SKM-1 (cell line): Measurements from ENCODE around the gene RXRA.
A peak's percentile ranks its signal among the peaks of the same experiment; 100 is the strongest.

Experiments
- DNase-seq: peaks from one replicate; lab custom pipeline; 2025; ENCODE audit not compliant: unreplicated experiment; lab: John Stamatoyannopoulos, UW

The RXRA gene

DNA sequence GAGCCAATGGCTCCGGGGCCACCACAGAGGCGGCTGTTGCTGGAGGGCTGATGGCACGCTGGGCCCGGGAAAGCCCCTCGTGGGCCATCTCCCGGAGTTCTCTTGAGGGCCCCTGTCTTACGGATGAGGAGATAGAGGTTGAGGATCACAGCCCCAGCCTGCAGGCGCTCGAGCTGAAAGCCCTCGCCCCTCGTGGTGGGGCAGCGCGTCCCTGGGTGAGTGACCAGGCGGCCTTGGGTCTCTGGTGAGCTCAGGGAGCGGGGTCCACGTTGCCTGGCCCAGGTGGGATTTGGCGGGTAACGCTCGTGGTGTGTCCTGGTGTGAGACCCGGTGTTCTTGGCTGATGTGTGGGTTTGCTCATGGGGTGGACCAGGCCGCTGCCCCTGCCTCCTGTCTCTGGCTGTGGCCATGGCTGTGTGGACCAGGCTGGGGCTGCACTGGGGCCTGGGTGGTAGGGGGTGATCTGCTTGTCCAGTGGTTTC lies 38.9 kb downstream of the RXRA start:
- no peak for DNase-seq

DNA sequence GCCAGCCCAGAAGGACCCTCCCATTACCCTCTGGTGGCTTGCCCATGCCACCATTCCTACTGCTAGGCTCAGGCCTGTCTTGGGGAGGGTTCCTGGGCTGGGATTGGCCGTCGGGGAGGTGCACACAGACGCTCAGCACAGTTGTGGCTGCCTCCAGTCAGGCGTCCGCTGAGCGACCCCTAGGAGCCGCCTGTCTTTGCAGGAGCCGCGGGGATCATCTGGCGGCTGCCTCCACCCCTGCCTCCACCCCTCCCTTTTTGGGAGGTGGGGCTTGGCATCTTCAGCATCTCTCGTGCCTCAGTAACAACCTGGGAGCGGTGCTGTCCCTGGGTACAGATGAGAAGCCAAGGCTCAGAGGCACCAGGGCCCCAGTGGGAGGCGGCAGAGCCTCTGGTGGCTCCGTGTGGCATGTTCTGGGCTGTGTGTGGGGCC lies 39.6 kb downstream of the RXRA start:
- no peak for DNase-seq

DNA sequence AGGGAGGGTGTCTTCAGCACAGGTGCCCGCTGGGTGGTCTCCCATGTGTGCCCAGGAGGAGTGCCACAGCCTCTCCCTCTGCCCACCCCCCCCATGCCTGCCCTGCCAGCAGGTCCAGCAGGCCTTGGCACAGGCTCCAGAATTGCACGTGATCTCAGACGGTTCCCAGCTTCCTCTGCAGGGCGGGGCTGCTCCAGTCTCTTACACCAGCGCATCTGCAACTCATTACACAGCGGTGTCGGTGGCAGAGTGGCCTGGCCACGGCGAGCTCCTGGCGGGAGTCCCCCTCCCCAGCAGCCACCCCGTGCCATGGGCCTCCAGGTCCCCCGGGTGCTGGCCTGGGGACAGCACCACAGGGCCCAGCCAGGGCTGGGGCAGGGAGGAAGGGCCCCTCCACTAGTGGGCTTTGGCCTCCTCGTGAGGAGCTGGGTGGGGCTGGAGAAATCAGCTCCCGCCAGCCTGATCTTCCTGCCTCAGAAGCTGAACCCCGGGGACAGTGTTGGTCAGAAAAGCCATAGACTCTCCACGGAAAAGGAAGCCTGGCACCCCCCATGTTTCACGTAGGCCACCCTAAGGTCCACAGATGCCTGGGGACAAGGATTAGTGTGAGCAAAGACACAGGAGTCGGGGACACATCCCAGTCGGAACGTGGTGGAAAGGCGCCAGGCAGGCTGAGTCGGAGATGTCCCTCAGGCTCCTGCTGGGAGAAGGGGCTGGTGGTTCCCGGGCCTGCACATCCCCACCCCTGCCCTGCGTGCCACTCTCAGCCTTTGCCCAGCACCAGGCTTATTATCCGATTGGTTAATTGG lies 40.2 kb downstream of the RXRA start:
- DNase-seq, result peak; percentile 76

DNA sequence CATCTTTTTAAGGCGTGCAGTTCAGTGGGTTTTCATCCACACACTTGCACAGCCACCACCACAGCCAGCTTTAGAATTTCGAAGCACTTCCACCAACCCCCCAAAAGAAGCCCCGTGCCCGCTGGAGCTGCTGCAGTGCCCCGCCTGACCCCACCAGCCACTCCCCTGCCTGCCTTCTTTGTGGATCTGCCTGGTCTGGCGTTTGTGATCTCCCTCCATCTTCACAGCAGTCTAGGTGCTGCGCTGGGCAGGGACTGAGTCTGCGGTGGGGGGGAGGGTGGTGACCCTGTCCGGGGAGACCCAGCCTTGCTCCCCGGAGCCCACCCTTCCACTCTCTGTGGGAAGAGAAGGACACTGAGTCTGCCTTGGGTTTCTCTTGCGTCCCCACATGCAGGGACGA lies 40.8 kb downstream of the RXRA start:
- no peak for DNase-seq

DNA sequence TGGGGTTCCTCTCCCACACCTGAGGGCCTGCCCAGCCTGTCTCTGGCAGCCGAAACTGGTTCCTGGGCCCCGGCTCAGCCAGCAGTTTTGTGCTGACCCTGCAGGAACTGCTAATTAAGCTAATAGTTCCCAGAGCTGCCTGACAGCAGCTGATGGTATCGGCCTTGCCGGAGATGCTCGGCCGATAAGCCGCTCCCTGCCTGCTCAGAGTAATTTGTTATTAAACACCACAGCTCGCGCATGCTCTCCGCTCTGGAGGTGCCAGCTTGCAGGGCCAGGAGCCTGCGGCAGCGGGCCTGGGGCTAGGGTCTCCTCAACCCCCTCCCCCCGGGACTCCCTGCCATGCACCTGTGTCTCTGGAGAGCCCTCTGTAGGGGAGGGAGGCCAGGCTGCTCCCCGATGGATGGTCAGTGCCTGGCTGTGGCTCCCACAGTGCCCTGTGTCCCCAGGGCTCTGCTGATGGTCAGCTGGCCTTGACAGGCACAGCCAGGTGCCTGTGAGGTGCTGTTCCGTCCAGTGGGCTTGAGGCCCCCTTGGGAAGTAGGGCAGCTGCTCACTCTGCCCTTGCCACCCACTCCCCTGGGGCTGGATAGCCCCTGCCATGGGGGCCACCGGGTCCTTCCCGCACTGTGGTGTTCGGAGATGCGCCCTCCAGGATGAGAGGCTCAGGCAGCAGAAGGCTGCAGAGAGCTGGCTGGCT lies 41.7 kb downstream of the RXRA start:
- no peak for DNase-seq

DNA sequence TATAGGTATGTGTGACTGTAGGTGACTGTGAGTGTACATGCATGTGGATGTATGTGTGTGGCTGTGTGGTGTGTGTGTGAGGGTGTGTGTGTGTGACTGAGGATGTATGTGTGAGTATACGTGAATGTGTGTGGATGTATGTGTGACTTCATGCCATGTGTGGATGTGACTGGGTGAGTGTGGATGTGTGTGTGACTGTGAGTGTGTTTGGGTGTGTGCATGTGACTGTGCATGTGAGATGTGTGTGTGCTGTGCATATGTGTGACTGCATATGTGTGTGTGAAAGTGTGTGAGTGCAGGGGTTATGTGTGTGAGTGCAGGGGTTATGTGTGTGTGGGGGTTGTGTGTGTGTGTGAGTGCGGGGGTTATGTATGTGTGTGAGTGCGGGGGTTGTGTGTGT lies 42.3 kb downstream of the RXRA start:
- no peak for DNase-seq

DNA sequence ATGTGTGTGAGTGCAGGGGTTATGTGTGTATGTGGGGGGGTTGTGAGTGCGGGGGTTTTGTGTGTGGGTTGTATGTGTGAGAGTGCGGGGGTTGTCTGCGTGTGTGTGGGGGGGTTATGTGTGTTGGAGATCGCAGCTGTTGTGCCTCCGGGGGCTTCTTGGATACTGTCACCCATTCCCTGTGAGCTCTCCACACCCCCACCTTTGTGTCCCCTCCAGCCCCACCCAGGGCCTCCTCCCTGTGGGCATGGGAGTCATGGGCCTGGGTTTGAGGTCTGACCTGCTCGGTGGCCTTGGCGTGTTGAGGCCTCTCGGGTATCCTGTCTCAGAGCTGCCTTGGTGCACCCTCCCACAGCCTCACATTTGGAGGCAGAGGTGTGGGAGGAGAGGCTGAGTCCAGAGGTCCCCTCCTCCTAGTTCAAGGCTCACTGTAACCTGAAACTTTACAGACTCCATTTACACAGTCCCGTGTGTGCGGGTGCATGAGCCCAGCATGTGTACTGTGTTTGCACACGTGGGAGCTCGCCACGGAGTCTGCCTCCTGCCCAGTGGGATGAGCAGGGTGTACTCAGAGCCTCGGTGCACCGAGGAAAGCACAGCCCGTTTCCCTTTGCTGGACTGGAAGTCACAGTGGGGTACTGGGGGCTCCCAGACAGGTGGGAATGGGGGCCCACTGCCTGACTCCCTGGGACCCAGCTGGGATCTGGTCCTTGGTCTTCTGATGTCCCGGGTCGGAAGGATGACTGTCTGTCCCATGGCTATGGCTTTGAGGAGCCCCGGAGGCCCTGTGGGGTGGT lies 43.4 kb downstream of the RXRA start:
- no peak for DNase-seq

DNA sequence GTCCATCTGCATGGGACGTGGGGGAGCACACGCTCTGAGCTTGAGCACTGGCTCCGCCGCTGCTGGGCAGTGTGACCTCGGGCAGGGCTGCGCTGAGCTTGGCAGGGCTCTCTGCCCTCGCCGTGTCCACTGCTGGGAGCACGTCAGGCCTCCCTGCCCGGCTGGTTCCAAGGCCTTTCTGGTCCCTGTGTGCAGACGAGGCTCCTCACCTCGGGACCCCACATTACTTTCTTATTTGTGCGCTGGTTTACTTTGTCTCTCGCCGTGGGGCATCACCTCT lies 43.9 kb downstream of the RXRA start:
- DNase-seq, result no peak

DNA sequence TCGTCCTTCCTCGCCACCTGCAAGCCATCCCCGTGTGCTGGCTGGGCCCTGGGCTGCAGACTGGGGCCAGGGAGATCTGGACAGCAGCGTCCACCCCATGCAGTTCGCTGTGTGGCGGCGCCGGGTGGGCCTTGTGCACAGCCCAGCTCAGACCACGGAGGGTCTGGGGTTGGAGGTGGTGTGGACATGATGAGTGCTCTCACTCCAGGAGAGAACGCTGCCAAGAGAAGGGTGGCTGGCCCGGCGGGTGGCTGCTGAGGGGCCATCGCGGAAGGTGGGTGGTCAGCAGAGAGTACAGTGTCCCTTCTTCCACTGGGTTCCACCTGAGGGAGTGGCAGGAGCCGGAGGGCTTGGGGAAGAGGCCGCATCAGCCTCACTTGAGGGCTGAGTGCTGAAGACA lies 44.4 kb downstream of the RXRA start:
- DNase-seq, result no peak

DNA sequence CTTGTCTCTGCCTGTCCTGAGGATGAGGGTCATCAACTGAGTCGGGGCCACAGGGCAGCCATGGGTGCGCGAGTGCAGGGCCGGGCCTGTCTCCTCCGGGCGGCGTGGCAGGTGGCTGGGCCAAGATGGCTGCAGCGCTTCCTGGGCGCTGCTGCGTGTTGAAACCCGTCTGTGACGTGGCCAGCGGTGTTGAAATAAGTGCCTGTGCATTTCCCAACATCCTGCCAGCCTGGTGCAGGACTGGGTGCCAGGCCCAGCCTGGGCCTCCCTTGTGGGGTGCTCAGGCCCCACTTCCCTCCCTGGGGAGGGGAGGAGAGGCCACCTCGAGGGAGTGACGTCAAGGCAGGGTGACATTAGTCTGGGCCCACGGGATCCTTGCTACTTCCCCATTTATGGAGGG lies 45.5 kb downstream of the RXRA start:
- DNase-seq, result peak; percentile 88

DNA sequence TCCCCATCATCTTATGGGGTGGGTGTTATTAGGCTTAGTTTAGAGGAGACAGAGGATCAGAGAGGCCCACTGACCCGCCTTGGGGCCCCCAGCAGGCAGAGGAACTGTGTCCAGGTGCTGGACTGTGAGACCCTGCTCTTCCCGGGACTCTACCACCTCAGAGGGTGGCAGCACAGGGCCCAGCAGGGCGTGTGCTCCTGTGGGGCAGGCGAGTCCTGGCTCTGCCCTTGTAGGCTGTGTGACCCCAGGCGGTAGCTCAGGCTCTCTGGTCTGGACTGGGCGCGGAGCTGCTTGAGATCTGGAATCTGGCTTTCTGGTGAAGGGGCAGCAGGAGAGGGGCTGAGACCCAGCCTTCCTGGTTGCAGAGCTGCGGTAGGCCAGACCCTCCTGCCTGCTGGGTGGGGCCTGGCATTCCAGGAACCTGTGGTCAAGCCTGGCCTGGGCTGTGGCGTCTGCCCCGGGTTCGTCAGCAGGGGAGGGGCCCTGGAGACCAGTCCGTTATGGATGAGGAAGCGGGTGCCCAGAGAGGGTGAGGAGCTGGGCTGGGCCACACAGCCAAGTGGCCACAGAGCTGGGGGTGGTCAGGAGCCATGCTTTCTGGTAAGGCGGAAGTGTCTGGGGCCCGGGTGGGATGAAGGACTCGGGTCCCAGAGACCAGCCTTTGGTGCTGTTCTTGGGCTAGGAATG lies 46.5 kb downstream of the RXRA start:
- peak; percentile 58 for DNase-seq

DNA sequence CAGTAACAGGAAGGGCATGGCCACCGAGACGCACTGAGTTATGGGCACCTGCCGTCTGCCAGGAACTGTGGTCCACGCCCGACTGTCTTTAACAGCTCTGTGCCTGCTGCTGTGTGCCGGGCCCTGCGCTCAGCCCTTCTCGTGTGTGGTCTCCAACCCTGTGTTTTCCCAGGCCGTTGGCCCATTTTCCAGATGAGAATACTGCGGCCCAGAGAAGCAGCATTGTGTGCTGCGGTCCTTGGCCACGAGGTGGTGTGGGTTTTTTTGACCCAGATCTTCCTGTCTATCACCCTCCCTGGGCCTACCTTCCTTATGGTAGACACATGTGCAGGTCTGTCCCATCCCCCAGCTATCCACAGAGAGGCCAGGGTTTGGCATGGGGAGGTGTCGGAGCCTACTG lies 47.0 kb downstream of the RXRA start:
- peak; percentile 67 for DNase-seq

DNA sequence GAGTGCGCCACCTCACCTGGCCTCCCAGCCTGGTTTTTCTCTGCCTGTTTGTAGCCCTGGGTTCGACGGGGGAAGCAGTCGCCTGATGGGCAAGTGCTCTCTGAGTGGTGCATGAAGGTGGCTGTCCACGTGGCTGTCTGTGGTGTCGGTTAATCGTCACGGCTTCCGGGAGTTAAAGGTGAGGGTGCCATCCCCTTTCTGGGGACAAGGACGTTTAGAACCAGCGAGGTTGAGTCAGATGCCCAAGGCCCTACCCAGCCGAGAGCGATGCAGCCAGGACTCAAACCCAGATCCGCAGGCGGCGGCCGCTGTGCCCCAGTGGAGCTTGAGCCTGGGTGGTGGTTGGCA lies 47.7 kb downstream of the RXRA start:
- DNase-seq, result peak; percentile 52

DNA sequence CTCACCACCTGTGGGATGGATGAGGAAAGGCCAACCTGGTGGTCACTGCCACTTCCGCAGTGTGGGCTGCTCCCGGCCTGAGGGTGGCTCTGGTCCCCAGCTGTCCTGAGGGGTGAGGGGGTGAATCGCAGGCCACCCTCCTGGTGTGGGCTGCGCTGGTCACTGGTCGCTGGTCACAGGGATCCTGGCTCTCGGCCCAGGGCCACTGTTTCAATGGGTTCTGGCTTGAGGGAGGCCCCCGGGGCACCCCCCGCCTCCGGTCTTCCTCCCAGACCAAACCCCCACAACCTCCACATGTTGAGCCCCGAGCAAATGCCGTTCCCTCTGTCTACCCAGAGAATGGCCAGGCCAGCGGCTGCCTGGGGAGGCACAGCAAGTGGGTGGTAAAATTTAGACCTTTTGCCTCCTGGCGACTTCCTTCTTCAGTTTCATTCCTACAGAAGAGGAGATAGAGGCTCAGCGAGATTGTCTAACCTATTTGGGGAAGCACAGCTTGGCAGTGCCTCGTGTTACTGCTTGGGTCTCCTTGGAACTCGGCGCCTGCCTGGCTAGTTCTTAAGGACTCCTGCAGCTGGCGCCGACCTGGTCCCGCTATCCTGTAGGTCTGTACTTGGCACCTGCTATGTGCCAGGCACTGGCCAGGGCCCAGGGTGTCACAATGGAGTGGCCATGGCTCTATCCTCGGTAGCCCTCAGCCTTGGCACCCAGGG lies 48.2 kb downstream of the RXRA start:
- peak; percentile 34 for DNase-seq

DNA sequence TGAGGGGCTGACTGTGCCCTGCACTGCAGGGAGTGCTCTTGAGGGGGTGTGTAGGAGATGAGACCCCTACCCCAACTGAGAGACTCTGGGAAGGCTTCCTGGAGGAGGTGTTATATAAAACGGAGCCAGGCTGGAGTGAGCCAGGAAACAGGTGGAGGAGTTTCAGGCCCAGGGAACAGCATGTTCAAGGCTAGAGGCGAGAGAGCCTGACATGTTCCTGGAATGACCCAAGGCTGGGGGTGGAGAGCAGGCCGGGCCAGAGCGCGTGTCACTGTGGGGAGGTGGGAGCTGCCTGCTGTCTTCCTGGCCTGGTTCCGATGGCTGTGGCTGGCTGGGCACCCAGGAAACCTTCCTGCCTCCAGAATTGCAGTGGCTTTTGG lies 48.7 kb downstream of the RXRA start:
- DNase-seq, result no peak

DNA sequence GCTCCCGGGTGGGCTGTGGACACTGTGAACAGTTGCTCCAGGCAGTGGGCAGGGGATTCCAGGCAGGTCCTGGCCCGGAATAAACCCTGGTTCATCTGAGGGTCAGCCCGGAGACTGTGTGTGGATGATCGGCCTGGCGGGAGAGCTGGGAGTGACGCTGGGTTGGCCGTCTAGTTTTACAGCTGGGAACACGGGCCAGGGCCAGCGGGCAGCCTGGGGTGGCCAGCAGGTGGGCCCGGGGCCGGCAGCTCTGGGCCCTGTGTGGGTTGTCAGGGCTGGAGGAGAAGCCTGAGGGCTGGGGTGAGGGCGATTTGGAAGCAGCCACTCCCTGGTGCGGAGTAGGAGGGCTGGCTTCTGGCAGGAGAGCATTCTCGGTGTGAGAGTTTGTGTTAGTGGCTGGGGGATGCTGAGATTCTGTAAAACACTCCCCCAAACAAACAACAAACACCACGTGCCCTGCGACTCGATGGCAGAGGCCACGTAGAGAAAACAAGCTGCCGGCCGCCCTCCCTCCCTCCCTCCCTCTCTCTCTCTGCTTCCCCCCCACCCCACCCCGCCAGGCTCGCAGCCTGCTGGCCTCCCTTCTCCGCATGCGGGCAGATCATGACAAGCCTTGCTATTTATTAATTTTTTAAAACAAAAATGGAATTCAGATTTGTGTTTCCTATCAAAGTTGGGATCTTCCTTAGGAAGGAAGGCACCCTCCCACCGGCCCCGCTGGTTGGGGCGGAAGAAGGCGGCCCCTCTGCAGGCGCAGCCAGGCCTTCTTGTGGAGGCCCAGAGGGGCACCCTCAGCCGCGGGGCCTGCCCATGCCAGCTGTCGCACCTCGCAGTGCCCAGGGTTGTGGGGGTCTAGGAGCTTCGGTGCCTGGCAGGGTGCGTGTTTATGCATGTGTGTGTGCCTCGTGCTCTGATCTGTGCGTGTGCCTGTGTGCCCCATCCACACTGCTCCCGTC lies 49.5 kb downstream of the RXRA start:
- DNase-seq, result no peak

DNA sequence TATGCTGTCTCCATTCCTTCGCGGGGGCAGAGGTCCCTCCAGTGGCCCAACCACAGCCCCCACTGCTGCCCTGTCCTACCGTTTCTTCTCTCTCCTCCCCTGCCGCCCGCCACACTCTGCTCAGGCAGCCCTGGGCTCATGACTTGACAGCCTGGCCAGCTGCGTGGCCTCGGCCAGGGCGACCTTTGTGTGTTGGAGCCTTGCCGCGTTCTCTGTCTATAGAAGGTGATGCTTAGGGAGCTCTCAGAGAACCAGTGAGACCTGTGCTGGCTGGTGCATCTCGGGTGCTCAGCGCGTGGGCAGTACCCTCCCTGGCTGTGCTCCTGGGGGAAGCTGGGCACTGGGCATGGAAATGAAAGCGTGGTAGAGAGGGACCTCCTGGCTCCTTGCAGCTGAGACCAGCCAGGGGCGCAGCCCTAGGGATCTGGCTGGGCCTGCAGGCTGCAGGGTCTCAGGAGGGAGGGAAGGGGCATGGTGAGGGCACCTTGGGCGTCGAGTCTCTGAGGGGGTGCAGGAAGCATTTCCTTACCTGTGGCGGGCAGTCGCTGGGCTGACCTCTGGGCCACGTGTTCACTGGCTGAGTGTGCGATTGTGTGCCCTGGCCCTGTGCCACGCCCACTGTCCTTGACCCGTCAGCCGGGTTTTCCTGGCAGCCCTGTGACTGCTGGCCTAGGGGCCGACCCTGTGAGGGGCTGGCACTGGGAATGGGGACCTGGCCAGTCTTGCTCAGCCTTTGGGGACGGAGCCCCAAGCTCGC lies 50.3 kb downstream of the RXRA start:
- no peak for DNase-seq

DNA sequence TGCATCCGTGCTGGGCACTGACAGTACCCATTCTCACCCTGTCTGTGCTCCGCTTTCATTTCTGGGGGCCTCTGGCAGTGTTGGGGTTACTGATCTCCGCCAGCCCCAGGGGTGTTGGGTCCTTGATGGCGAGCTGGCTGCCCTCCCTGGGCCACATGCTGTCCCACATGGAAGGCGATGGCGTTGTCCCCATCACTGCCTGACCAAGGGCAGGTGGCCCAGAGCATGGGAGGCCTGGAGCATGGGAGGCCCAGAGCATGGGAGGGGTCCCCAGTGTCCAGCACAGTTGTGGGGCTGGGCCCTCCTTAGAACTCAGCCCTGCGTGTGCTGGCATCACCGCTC lies 50.9 kb downstream of the RXRA start:
- no peak for DNase-seq

DNA sequence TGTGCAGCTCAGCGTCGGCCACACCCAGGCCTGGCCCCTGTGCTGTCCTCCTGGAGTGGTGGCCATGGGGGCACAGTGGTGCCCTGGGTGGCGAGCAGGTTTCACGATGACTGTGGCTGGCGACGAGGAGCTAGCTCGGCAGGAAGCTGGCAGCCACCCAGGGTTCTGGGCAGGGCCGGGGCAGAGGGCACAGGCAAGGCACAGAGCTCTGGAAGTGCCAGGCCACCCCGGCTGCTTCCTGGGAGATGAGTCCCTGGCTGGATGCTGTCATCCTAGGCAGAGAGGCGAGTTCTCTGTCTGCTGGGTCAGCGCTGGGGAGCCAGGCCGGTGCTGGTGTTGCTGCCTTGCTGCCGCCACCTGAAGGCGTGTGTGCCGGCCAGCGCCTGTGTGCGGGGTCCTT lies 51.7 kb downstream of the RXRA start:
- no peak for DNase-seq
